Measurements from ENCODE around the gene HPCAL1. TPM values are rescaled to one million over a fixed set of nuclear protein-coding genes. Genes with fewer than 3 reads are reported as not detected.

Gene HPCAL1
- total RNA-seq, 1 donor from 2014 or later = 160 TPM

- Histone ChIP-seq H3K27ac (no peak overlapping the region), H3K36me3 (no peaks in the 10 kb centered on the region), H3K4me1 (peaks cover 6% of the 10 kb centered on the region), H3K27me3 (no peaks in the 10 kb centered on the region), H3K9me3 (no peaks in the 10 kb centered on the region), H3K4me3 (no peak overlapping the region)
- DNase-seq (no peak), ATAC-seq (no peak)
- intact Hi-C loops (cut with DNase I) = no loop called here
- no peak for TF ChIP-seq CTCF (IDR thresholded peaks at IDR 0.05)
Observed at GRCh38 chr2:10338270-10339188, 35.8 kb downstream of the HPCAL1 start.

- Histone ChIP-seq H3K4me1 (peaks cover 20% of the 10 kb centered on the region), H3K9me3 (no peaks in the 10 kb centered on the region), H3K4me3 (no peak overlapping the region), H3K36me3 (no peaks in the 10 kb centered on the region), H3K27me3 (no peaks in the 10 kb centered on the region), H3K27ac (no peak overlapping the region)
- TF ChIP-seq CTCF (IDR thresholded peaks at IDR 0.05) = no peak
- DNase-seq (no peak), ATAC-seq (no peak)
- intact Hi-C loops (cut with DNase I) = no loop called here
Observed at GRCh38 chr2:10339647-10340592, 37.2 kb downstream of the HPCAL1 start.

- DNase-seq (no peak), ATAC-seq (no peak)
- H3K27me3 ChIP-seq = no peaks in the 10 kb centered on the region
- no peak overlapping the region for H3K4me3 ChIP-seq
- no peaks in the 10 kb centered on the region for H3K36me3 ChIP-seq
- H3K27ac ChIP-seq = no peak overlapping the region
- no peaks in the 10 kb centered on the region for H3K9me3 ChIP-seq
- TF ChIP-seq CTCF (IDR thresholded peaks at IDR 0.05) = no peak
- peaks cover 27% of the 10 kb centered on the region for H3K4me1 ChIP-seq
- intact Hi-C loops (cut with DNase I) = no loop called here
Observed at GRCh38 chr2:10340593-10340975, 37.9 kb downstream of the HPCAL1 start.

DNA sequence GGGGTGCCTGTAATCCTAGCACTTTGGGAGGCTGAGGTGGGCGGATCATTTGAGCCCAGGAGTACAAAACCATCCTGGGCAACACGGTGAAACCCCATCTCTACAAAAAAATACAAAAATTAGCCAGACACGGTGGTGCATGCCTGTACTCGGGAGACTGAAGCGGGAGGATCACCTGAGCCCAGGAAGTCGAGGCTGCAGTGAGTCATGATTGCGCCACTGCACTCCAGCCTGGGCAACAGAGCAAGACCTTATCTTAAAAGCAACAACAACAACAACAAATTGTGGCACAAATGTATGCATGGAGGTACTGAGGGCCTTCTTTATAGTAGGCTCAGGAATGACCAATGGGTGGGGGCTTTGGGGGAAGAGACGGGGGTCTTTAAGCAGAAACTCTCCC, 38.5 kb downstream of the HPCAL1 start:
- H3K27me3 ChIP-seq = no peaks in the 10 kb centered on the region
- intact Hi-C loops (cut with DNase I) = no loop called here
- no peak for TF ChIP-seq CTCF (IDR thresholded peaks at IDR 0.05)
- DNase-seq (no peak), ATAC-seq (no peak)
- H3K9me3 ChIP-seq = no peaks in the 10 kb centered on the region
- H3K27ac ChIP-seq = no peak overlapping the region
- peaks cover 33% of the 10 kb centered on the region for H3K4me1 ChIP-seq
- no peak overlapping the region for H3K4me3 ChIP-seq
- H3K36me3 ChIP-seq = no peaks in the 10 kb centered on the region

DNA sequence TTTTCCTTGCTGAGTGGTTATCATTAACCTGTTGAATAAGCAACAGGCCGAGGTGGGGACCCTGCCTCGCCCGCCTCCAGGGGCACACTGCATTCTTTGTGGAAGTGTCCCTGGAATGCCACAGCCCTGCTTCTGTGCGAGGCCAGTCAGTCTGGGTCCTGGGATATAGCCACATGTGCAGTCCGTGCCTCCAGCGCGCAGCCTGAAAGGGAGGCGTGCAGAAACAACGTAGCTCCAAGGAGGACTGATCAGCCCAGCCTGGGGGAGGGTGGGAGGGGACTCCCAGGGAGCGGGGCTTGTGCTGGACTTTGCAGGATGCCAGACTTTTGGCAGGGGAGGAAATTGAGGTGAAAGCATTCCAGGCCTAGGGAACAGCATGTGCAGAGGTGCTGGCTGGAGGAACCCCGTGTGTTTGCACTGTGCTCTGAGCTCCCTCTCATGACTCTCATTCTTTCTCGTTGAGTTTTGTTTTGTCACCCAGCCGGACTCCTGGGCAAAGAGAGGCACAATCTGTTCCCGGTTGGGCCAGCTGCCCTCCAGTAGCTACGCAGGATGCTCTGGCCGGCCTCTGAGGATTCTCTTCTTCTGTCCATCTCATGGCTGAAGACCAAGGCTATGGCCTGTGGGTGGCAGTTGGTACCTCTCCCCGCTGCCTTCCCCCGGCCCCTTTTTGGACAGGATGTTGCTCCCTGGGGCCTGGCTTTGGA, 39.7 kb downstream of the HPCAL1 start:
- Histone ChIP-seq H3K36me3 (no peaks in the 10 kb centered on the region), H3K27me3 (no peaks in the 10 kb centered on the region), H3K4me3 (no peak overlapping the region), H3K9me3 (no peaks in the 10 kb centered on the region), H3K4me1 (peaks cover 44% of the 10 kb centered on the region), H3K27ac (peak overlapping the region; percentile 37)
- peak; percentile 79 for DNase-seq
- intact Hi-C loops (cut with DNase I) = no loop called here
- no peak for TF ChIP-seq CTCF (IDR thresholded peaks at IDR 0.05)
- peak; percentile 88 for ATAC-seq
